ENCODE results near the gene PARD3B.

DNA sequence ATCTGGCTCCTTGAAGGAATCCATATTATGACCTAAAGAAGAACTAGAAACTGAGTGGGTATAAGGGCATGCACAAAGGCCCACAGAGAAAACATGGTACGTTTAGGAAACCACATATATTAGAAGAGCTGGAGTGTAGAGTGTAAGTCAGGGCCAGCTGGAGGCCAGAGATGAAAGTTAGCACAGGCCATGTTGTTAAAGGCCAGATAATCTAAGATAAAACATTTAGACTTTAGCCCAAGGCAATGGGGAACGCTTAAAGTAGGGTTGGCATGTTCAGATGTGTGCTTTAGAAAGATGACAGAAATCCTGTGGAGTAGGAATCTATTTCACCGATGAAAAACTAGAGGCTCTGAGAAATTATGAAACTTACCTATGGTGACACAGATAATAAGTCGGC lies 907.9 kb downstream of the PARD3B start:
- TF ChIP-seq ZNF274 (IDR thresholded peaks at IDR 0.05; ENCODE audit: insufficient read depth, insufficient read length) (no peak), MTA3 (IDR thresholded peaks at IDR 0.05; ENCODE audit: borderline replicate concordance, low read length) (no peak), CREM (IDR thresholded peaks at IDR 0.05; ENCODE audit: low read depth) (no peak), JUND (IDR thresholded peaks at IDR 0.05; ENCODE audit: low read depth, low read length) (no peak), SMC3 (IDR thresholded peaks at IDR 0.05; ENCODE audit: borderline replicate concordance, low read length) (no peak), CBX5 (IDR thresholded peaks at IDR 0.05; ENCODE audit: low read depth) (no peak), MXI1 (IDR thresholded peaks at IDR 0.05; ENCODE audit: low read depth, low read length) (no peak), NR2C1 (IDR thresholded peaks at IDR 0.05) (no peak), POLR2A (IDR thresholded peaks at IDR 0.05; ENCODE audit: low read depth, low read length) (no peak), SRF (IDR thresholded peaks at IDR 0.05; ENCODE audit: low read depth in 2 of 2, low read length in 2 of 2) (no peak), POLR2AphosphoS5 (IDR thresholded peaks at IDR 0.05; ENCODE audit: low read length) (no peak), RCOR1 (conservative IDR thresholded peaks at IDR 0.05; ENCODE audit: low read depth, low read length) (no peak)
- TF ChIP-seq, protein P1, sequence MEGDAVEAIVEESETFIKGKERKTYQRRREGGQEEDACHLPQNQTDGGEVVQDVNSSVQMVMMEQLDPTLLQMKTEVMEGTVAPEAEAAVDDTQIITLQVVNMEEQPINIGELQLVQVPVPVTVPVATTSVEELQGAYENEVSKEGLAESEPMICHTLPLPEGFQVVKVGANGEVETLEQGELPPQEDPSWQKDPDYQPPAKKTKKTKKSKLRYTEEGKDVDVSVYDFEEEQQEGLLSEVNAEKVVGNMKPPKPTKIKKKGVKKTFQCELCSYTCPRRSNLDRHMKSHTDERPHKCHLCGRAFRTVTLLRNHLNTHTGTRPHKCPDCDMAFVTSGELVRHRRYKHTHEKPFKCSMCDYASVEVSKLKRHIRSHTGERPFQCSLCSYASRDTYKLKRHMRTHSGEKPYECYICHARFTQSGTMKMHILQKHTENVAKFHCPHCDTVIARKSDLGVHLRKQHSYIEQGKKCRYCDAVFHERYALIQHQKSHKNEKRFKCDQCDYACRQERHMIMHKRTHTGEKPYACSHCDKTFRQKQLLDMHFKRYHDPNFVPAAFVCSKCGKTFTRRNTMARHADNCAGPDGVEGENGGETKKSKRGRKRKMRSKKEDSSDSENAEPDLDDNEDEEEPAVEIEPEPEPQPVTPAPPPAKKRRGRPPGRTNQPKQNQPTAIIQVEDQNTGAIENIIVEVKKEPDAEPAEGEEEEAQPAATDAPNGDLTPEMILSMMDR (IDR thresholded peaks at IDR 0.05 in 2 of 3, conservative IDR thresholded peaks at IDR 0.05 in 1 of 3; ENCODE audit: control insufficient read depth in 2 of 3, extremely low read depth in 1 of 3, insufficient read depth in 1 of 3, low read depth in 3 of 3, low read length in 3 of 3), result no peak
- TF ChIP-seq, protein P2, sequence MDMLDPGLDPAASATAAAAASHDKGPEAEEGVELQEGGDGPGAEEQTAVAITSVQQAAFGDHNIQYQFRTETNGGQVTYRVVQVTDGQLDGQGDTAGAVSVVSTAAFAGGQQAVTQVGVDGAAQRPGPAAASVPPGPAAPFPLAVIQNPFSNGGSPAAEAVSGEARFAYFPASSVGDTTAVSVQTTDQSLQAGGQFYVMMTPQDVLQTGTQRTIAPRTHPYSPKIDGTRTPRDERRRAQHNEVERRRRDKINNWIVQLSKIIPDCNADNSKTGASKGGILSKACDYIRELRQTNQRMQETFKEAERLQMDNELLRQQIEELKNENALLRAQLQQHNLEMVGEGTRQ (IDR thresholded peaks at IDR 0.05; ENCODE audit: borderline replicate concordance, low read depth, low read length), result no peak
